HEK293 (cell line): Measurements from ENCODE around the gene SMCO4.

Experiments used
- CTCF ChIA-PET: fragments of 350-600 bp; formaldehyde crosslinking; extraction: SDS; loops from one replicate; lab custom pipeline; 2021; ENCODE audit warnings: antibody characterized with exemption; lab: Yijun Ruan, JAX
- POLR2A ChIA-PET: fragments of 300-600 bp; formaldehyde crosslinking; extraction: SDS; loops from one replicate; lab custom pipeline; 2020; ENCODE audit warnings: antibody characterized with exemption, inconsistent platforms; lab: Yijun Ruan, JAX
- H3K27ac ChIP-seq: fragments of 200-500 bp; sonication (Bioruptor generic); 2 replicates; pipeline ENCODE4 v1.5.1; 2014; ENCODE audit warnings: low read depth, low read length, control low read depth, inconsistent platforms; ENCODE audit errors: extremely low read depth
- H3K36me3 ChIP-seq, 2 experiments: fragments of 200-500 bp in 1 of 2; sonication (Bioruptor generic) in 1 of 2; 1 replicate in 1 of 2; 2 replicates in 1 of 2; pipeline ENCODE4 v1.5.1; 2014 to 2017; ENCODE audit warnings: inconsistent platforms in 2 of 2, low read length in 2 of 2; ENCODE audit not compliant: control insufficient read depth in 2 of 2, insufficient read depth in 1 of 2
- H3K4me1 ChIP-seq: fragments of 200-500 bp; sonication (Bioruptor generic); 2 replicates; pipeline ENCODE4 v1.5.1; 2014; ENCODE audit warnings: mild to moderate bottlenecking, low read length, inconsistent platforms; ENCODE audit not compliant: control insufficient read depth, insufficient read depth
- H3K4me3 ChIP-seq: 2 replicates; pipeline ENCODE4 v1.5.1; 2011; ENCODE audit warnings: low read depth, mild to moderate bottlenecking, control low read depth, low read length, moderate library complexity
- H3K9me3 ChIP-seq: fragments of 200-500 bp; sonication (Bioruptor generic); 2 replicates; pipeline ENCODE4 v1.5.1; 2014; ENCODE audit warnings: low read depth, low read length, inconsistent platforms; ENCODE audit not compliant: control insufficient read depth, insufficient read depth
- ATF2 ChIP-seq: fragments of 450-650 bp; formaldehyde crosslinking; IDR thresholded peaks from 2 replicates; pipeline ENCODE4 v1.5.1; 2016; ENCODE audit warnings: missing biosample characterization, missing genetic modification characterization, low read depth
- BCL11B ChIP-seq: fragments of 450-650 bp; formaldehyde crosslinking; IDR thresholded peaks from 2 replicates; pipeline ENCODE4 v1.5.1; 2016; ENCODE audit warnings: low read depth, missing biosample characterization, missing genetic modification characterization
- HOXC10 ChIP-seq: sonication (generic); formaldehyde crosslinking; IDR thresholded peaks from 2 replicates; pipeline ENCODE4 v1.8.1; 2023; ENCODE audit warnings: mild to moderate bottlenecking, missing genetic modification reagents
- MYNN ChIP-seq: fragments of 450-650 bp; formaldehyde crosslinking; IDR thresholded peaks from 2 replicates; pipeline ENCODE4 v1.5.1; 2016; ENCODE audit warnings: missing biosample characterization, missing genetic modification characterization, borderline replicate concordance
- OVOL3 ChIP-seq: fragments of 450-650 bp; formaldehyde crosslinking; IDR thresholded peaks from 2 replicates; pipeline ENCODE4 v1.5.1; 2016; ENCODE audit warnings: missing biosample characterization, missing genetic modification characterization
- SALL2 ChIP-seq: fragments of 450-650 bp; formaldehyde crosslinking; IDR thresholded peaks from 2 replicates; pipeline ENCODE4 v1.5.0; 2017; ENCODE audit warnings: missing biosample characterization, mild to moderate bottlenecking, missing genetic modification characterization, borderline replicate concordance
- SP2 ChIP-seq: fragments of 450-650 bp; formaldehyde crosslinking; IDR thresholded peaks from 2 replicates; pipeline ENCODE4 v1.5.1; 2016; ENCODE audit warnings: missing biosample characterization, missing genetic modification characterization
- SP7 ChIP-seq: fragments of 450-650 bp; formaldehyde crosslinking; IDR thresholded peaks from 2 replicates; pipeline ENCODE4 v1.5.1; 2016; ENCODE audit warnings: missing biosample characterization, missing genetic modification characterization
- ZFHX2 ChIP-seq: fragments of 450-650 bp; formaldehyde crosslinking; conservative IDR thresholded peaks from 2 replicates; pipeline ENCODE4 v1.5.1; 2016; ENCODE audit warnings: missing biosample characterization, missing genetic modification characterization
- ZNF138 ChIP-seq: fragments of 450-650 bp; formaldehyde crosslinking; IDR thresholded peaks from 2 replicates; pipeline ENCODE4 v1.5.1; 2016; ENCODE audit warnings: missing biosample characterization, missing genetic modification characterization, borderline replicate concordance
- ZNF16 ChIP-seq: fragments of 450-650 bp; formaldehyde crosslinking; IDR thresholded peaks from 2 replicates; pipeline ENCODE4 v1.5.1; 2016; ENCODE audit warnings: low read depth, missing biosample characterization, missing genetic modification characterization
- ZNF169 ChIP-seq: fragments of 450-650 bp; formaldehyde crosslinking; IDR thresholded peaks from 2 replicates; pipeline ENCODE4 v1.5.1; 2016; ENCODE audit warnings: missing biosample characterization, missing genetic modification characterization
- ZNF239 ChIP-seq: fragments of 450-650 bp; formaldehyde crosslinking; IDR thresholded peaks from 2 replicates; pipeline ENCODE4 v1.5.1; 2016; ENCODE audit warnings: missing biosample characterization, missing genetic modification characterization
- ZNF501 ChIP-seq: fragments of 450-650 bp; formaldehyde crosslinking; IDR thresholded peaks from 2 replicates; pipeline ENCODE4 v1.5.1; 2016; ENCODE audit warnings: missing biosample characterization, missing genetic modification characterization
- ZNF530 ChIP-seq: fragments of 450-650 bp; formaldehyde crosslinking; IDR thresholded peaks from 2 replicates; pipeline ENCODE4 v1.5.1; 2016; ENCODE audit warnings: low read depth, missing biosample characterization, missing genetic modification characterization
- ZNF548 ChIP-seq: fragments of 450-650 bp; formaldehyde crosslinking; IDR thresholded peaks from 2 replicates; pipeline ENCODE4 v1.5.1; 2016; ENCODE audit warnings: missing biosample characterization, missing genetic modification characterization
- ZNF621 ChIP-seq: fragments of 450-650 bp; formaldehyde crosslinking; IDR thresholded peaks from 2 replicates; pipeline ENCODE4 v1.5.1; 2017; ENCODE audit warnings: missing biosample characterization, missing genetic modification characterization
- ZNF785 ChIP-seq: fragments of 450-650 bp; formaldehyde crosslinking; IDR thresholded peaks from 2 replicates; pipeline ENCODE4 v1.5.1; 2016; ENCODE audit warnings: missing biosample characterization, missing genetic modification characterization
- TF ChIP-seq, protein P1 (sequence below): fragments of 450-650 bp; formaldehyde crosslinking; IDR thresholded peaks from 2 replicates; pipeline ENCODE4 v1.5.1; 2016; ENCODE audit warnings: missing biosample characterization, missing genetic modification characterization
- TF ChIP-seq, protein P2 (sequence below): fragments of 450-650 bp; formaldehyde crosslinking; IDR thresholded peaks from 2 replicates; pipeline ENCODE4 v1.5.1; 2016; ENCODE audit warnings: missing biosample characterization, missing genetic modification characterization

The SMCO4 gene

DNA sequence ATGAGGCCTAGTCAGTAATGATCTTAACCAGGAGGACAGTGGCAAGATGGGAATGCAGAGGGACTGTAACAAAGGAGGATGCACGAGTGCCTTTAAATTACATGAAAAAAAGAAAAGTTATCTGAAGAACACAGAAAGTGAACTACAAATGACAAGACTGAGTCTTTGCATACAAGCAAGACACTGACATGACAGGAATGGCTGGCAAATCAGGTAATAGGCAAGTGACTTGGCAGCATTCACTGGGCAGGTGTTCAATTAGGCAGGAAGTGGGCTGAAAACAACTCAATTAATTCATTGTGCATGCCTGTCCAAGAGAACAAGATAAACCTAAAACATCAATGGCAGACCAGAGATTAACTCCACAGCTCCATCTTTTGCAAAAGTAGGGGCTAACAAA, 24.0 kb downstream of the SMCO4 start:
- no peak for TF ChIP-seq MYNN (tag by site-specific recombination)
- Histone ChIP-seq H3K27ac (no peak overlapping the region), H3K9me3 (no peaks in the 10 kb centered on the region), H3K4me1 (no peaks in the 10 kb centered on the region), H3K36me3 (no peaks in the 10 kb centered on the region), H3K4me3 (no peak overlapping the region)
- POLR2A ChIA-PET = no interaction called here
- CTCF ChIA-PET = no interaction called here

DNA sequence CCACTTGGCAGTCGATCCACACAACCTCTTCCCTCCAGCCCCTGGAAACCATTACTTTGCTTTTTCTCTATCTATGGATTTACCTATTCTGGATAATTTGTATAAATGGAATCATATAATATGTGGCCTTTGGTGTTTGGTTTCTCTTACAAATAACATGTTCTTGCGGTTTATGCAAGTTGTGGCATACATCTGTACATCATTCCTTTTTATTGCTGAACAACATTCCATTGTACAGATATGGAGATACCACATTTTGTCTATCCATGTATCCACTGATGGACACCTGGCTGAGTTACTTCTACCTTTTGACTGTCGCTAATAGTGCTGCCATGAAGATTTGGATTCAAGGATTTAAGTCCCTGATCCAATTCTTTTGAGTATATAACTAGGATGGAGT, 25.1 kb downstream of the SMCO4 start:
- CTCF ChIA-PET = no interaction called here
- no peak overlapping the region for H3K4me3 ChIP-seq
- no peak overlapping the region for H3K27ac ChIP-seq
- no peaks in the 10 kb centered on the region for H3K9me3 ChIP-seq
- TF ChIP-seq ZNF138 (tag by site-specific recombination) (no peak), SP2 (no peak), BCL11B (tag by site-specific recombination) (no peak), SP7 (tag by site-specific recombination) (no peak), ZFHX2 (no peak), ZNF785 (tag by site-specific recombination) (no peak), HOXC10 (no peak), ATF2 (no peak), ZNF169 (tag by site-specific recombination) (no peak), ZNF16 (tag by site-specific recombination) (no peak), SALL2 (tag by site-specific recombination) (no peak), ZNF239 (tag by site-specific recombination) (no peak), ZNF501 (tag by site-specific recombination) (no peak), ZNF548 (tag by site-specific recombination) (no peak), OVOL3 (no peak), ZNF530 (no peak), ZNF621 (no peak)
- TF ChIP-seq, protein P1, sequence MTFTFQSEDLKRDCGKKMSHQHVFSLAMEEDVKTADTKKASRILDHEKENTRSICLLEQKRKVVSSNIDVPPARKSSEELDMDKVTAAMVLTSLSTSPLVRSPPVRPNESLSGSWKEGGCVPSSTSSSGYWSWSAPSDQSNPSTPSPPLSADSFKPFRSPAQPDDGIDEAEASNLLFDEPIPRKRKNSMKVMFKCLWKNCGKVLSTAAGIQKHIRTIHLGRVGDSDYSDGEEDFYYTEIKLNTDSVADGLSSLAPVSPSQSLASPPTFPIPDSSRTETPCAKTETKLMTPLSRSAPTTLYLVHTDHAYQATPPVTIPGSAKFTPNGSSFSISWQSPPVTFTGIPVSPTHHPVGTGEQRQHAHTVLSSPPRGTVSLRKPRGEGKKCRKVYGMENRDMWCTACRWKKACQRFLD (tag by site-specific recombination) = no peak
- TF ChIP-seq, protein P2, sequence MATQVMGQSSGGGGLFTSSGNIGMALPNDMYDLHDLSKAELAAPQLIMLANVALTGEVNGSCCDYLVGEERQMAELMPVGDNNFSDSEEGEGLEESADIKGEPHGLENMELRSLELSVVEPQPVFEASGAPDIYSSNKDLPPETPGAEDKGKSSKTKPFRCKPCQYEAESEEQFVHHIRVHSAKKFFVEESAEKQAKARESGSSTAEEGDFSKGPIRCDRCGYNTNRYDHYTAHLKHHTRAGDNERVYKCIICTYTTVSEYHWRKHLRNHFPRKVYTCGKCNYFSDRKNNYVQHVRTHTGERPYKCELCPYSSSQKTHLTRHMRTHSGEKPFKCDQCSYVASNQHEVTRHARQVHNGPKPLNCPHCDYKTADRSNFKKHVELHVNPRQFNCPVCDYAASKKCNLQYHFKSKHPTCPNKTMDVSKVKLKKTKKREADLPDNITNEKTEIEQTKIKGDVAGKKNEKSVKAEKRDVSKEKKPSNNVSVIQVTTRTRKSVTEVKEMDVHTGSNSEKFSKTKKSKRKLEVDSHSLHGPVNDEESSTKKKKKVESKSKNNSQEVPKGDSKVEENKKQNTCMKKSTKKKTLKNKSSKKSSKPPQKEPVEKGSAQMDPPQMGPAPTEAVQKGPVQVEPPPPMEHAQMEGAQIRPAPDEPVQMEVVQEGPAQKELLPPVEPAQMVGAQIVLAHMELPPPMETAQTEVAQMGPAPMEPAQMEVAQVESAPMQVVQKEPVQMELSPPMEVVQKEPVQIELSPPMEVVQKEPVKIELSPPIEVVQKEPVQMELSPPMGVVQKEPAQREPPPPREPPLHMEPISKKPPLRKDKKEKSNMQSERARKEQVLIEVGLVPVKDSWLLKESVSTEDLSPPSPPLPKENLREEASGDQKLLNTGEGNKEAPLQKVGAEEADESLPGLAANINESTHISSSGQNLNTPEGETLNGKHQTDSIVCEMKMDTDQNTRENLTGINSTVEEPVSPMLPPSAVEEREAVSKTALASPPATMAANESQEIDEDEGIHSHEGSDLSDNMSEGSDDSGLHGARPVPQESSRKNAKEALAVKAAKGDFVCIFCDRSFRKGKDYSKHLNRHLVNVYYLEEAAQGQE (tag by site-specific recombination) = no peak
- no peaks in the 10 kb centered on the region for H3K36me3 ChIP-seq
- no peaks in the 10 kb centered on the region for H3K4me1 ChIP-seq
- POLR2A ChIA-PET = no interaction called here
